ENCODE results near the gene SOX30. TPM values are rescaled to one million over a fixed set of nuclear protein-coding genes. Genes with fewer than 3 reads are reported as not detected.

The SOX30 gene
- total RNA-seq, 4 donors from 2014 or later: not detected

DNA sequence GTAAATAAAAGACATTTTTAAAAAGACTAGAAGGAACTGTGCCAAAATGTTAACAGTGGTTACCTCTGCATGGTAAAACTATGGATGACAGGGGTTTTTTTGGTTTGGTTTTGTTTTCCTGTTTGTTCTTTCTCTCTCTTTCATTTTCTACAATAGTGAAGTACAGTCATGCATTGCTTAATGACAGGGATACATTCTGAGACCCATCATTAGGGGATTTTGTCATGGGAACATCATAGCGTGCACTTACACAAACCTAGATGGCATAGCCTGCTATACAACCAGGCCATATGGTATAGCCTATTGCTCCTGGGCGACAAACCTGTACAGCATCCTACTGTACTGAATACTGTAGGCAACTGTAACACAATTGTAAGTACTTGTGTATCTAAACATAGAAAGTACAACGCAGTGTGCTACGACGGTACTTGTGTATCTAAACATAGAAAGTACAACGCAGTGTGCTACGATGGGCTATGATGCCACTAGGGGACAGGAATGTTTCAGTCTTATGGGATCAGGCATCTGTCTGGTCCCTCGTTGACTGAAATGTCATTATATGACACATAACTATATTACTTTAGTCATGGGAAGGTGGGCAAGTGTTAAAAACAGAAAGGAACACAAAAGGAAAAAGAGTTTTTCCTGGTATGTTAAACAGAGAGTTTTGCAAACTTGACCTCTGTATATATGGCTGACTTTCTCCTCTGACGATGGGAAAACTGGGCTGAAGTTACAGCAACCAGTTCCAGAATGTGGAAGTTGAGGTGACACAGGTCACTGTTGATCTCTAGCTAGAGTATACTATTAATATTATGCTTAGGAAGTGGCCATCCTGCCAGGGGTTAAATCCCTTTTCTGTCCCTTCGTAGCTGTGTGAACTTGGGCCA, 69.3 kb downstream of the SOX30 start:
- no peaks in the 10 kb centered on the region for H3K9me3 ChIP-seq
- H3K27ac ChIP-seq: no peak overlapping the region
- intact Hi-C loops (cut with DNase I): no loop called here
- DNase-seq: no peak
- H3K27me3 ChIP-seq: no peaks in the 10 kb centered on the region
- TF ChIP-seq, protein P1, sequence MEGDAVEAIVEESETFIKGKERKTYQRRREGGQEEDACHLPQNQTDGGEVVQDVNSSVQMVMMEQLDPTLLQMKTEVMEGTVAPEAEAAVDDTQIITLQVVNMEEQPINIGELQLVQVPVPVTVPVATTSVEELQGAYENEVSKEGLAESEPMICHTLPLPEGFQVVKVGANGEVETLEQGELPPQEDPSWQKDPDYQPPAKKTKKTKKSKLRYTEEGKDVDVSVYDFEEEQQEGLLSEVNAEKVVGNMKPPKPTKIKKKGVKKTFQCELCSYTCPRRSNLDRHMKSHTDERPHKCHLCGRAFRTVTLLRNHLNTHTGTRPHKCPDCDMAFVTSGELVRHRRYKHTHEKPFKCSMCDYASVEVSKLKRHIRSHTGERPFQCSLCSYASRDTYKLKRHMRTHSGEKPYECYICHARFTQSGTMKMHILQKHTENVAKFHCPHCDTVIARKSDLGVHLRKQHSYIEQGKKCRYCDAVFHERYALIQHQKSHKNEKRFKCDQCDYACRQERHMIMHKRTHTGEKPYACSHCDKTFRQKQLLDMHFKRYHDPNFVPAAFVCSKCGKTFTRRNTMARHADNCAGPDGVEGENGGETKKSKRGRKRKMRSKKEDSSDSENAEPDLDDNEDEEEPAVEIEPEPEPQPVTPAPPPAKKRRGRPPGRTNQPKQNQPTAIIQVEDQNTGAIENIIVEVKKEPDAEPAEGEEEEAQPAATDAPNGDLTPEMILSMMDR (IDR thresholded peaks at IDR 0.05): peak in 1 of 6 experiments; percentile 6
- TF ChIP-seq POLR2A (IDR thresholded peaks at IDR 0.05): no peak
- H3K4me3 ChIP-seq: no peak overlapping the region
- no peaks in the 10 kb centered on the region for H3K36me3 ChIP-seq
- 71 to 83% methylated on average over 9 to 10 of the region's 10 CpGs for WGBS, 2 donors
- H3K4me1 ChIP-seq: peaks cover 0 to 4% (median 0%) of the 10 kb centered on the region in 3 donors

DNA sequence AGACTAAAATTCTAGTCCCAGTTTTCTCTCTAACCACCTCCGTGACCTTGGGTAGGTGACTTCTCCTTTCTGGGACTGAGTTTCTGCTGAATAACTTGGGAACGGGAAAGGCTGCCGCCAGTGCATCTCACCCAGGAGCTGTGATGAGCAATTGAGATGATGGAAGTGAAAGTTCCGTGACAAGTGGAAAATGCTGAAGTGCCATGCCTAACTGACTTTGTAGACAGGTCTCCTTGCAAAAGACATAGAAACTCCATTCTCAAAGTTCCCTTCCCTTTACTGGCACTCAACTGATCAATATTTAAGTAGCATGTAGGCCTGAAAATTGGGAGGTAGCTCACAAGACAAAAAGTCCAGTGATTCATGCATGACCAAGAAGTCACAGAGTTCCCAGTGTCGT, 70.3 kb downstream of the SOX30 start:
- Histone ChIP-seq H3K27ac (no peak overlapping the region), H3K9me3 (no peaks in the 10 kb centered on the region), H3K27me3 (no peaks in the 10 kb centered on the region), H3K4me1 (peaks cover 0 to 4% (median 0%) of the 10 kb centered on the region in 3 donors), H3K36me3 (no peaks in the 10 kb centered on the region), H3K4me3 (no peak overlapping the region)
- intact Hi-C loops (cut with DNase I): no loop called here
- 85 to 94% methylated on average over 5 of the region's 5 CpGs for WGBS, 2 donors
- TF ChIP-seq POLR2A (IDR thresholded peaks at IDR 0.05): no peak
- TF ChIP-seq, protein P1 (IDR thresholded peaks at IDR 0.05): no peak
- DNase-seq: no peak

DNA sequence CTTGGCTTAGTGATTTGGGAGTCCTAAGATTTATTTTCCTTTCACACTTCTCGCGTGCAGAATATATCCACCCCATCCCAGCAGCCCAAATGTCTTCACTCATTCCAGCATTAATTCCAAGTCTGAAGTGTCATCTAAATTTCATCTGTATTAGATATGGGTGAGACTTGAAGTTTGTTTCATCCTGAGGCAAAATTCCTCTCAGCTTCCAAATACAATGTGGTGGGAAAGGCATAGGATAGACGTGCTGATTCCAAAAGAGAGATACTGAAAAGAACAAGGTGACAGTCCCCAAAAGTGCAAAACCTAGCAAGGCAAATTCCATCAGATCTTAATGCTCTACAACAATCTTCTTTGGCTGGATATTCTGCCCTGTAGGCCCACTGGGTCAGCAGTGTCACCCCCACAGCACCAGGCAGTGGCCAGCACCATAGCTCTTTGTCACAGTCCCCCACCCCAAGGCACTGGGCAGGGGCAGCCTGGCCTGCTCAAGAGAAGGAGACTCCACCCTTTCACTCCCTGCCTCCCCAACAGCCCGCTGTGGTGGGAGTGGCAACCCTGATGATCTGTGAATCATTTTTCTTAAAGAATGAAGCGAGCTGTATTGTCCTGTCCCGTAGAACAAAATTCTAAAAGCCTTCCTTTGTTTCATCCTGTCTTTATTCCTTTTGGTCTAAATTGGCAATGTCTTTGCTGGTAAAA, 74.0 kb downstream of the SOX30 start:
- intact Hi-C loops (cut with DNase I): no loop called here
- no peaks in the 10 kb centered on the region for H3K9me3 ChIP-seq
- H3K27ac ChIP-seq: no peak overlapping the region
- no peaks in the 10 kb centered on the region for H3K36me3 ChIP-seq
- no peak overlapping the region for H3K4me3 ChIP-seq
- TF ChIP-seq, protein P1 (IDR thresholded peaks at IDR 0.05): no peak
- no peak for TF ChIP-seq POLR2A (IDR thresholded peaks at IDR 0.05)
- 67 to 78% methylated on average over 6 of the region's 6 CpGs for WGBS, 2 donors
- peaks cover 0 to 32% (median 15%) of the 10 kb centered on the region in 3 donors for H3K4me1 ChIP-seq
- peaks cover 0 to 21% (median 0%) of the 10 kb centered on the region in 4 donors for H3K27me3 ChIP-seq
- DNase-seq: no peak

DNA sequence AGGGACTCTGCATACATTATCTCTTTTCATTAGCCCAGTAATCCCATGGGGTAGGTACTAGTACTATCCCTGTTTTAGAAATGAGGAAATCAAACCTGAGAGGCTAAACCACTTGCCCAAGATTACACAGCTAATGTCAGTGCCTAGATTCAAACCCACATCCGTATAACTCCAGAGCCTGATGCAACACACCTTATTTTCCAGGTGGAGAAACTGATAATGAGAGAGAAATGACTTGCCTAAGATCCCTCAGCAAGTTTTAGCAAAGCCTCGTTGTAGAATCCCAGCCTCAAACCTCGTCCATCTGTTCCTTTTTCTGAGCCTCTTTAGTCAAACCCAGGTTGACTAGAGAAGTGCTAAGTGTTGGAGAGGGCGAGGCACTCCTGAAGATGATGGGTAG, 75.6 kb downstream of the SOX30 start:
- no peak for DNase-seq
- TF ChIP-seq, protein P1 (IDR thresholded peaks at IDR 0.05): no peak
- no peak for TF ChIP-seq POLR2A (IDR thresholded peaks at IDR 0.05)
- H3K27me3 ChIP-seq: peaks cover 0 to 21% (median 0%) of the 10 kb centered on the region in 4 donors
- H3K4me1 ChIP-seq: peaks cover 0 to 42% (median 17%) of the 10 kb centered on the region in 3 donors
- no peaks in the 10 kb centered on the region for H3K36me3 ChIP-seq
- intact Hi-C loops (cut with DNase I): no loop called here
- no peak overlapping the region for H3K4me3 ChIP-seq
- H3K9me3 ChIP-seq: no peaks in the 10 kb centered on the region
- peak overlapping the region in 1 of 4 donors; percentile 90 for H3K27ac ChIP-seq
- WGBS, 2 donors: 70 to 77% methylated on average over 4 of the region's 4 CpGs

Small RNA genes within 50 kb of the gene (small RNA-seq; reads per million reads assigned to genes)
- gene RNU6-390P: 0 reads per million in 4 donors

Other genes starting within 250 kb of the SOX30 start
- gene NIPAL4, start 192.2 kb downstream of the SOX30 start, total RNA-seq: 10 to 100 TPM; 13.2 to 33.7 (median 17.8) TPM
- gene ADAM19, start 76.7 kb downstream of the SOX30 start, total RNA-seq: 10 to 100 TPM in 1 of 4 donors, 1 to 10 TPM in 3; 1.9 to 11.6 (median 4.3) TPM
- not detected for gene C5orf52, start 19.1 kb upstream of the SOX30 start, total RNA-seq
- 10 to 100 TPM in 2 of 4 donors, 1 to 10 TPM in 2; 5.7 to 21.0 (median 11.8) TPM for gene THG1L, start 79.0 kb upstream of the SOX30 start, total RNA-seq
- 1 to 10 TPM; 2.1 to 6.7 (median 3.6) TPM for gene LSM11, start 91.3 kb upstream of the SOX30 start, total RNA-seq
- gene CLINT1, start 206.7 kb upstream of the SOX30 start, total RNA-seq: 100 to 1,000 TPM; 109 to 165 (median 152) TPM

Measured in esophagus squamous epithelium (tissue), 5 donors.